Hepatic stellate cell (primary cell): ENCODE data around the gene GDE1.

Source experiments
- DNase-seq: peaks from one replicate; pipeline ENCODE4 v3.0.0; 2011; ENCODE audit warnings: low spot score

GDE1 gene

GRCh38 chr16:19486051-19486450, 35.8 kb downstream of the GDE1 start:
- no peak for DNase-seq

- DNase-seq, result no peak
These were observed 36.3 kb downstream of the GDE1 start for GRCh38 chr16:19485611-19486010.

GRCh38 chr16:19484096-19484495, 37.8 kb downstream of the GDE1 start:
- DNase-seq, result no peak

DNA sequence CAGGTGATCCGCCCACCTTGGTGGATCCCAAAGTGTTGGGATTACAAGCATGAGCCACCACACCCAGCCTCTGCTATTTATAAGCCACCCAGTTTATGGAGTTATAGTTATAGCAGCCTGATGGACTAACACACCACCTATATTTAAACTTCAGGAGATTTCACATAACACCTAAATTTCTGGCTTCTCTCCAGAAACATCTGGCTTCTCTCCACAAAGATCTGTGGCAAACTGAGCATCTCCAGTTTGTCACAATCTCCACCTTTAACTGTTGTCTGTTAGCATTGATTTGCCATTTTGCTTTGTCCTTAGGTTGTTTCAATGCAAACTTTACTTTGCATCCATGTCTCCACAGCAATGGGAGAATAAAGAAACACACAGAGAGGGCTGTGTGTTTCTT, 39.6 kb downstream of the GDE1 start:
- DNase-seq, result no peak

DNA sequence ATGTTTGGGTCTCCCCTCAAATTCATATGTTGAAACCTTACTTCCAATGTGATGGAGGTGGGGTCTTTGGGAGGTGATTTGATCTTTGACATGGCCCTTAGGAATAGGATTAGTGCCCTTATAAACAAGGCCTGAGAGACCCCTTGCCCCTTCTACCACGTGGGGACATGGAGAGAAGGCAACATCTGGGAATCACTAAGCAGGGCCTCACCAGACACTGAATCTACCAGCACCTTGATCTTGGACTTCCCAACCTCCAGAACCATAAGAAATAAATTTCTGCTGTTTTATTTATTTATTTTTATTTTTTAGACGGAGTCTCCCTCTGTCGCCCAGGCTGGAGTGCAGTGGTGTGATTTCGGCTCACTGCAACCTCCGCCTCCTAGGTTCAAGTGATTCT, 40.1 kb downstream of the GDE1 start:
- no peak for DNase-seq

DNA sequence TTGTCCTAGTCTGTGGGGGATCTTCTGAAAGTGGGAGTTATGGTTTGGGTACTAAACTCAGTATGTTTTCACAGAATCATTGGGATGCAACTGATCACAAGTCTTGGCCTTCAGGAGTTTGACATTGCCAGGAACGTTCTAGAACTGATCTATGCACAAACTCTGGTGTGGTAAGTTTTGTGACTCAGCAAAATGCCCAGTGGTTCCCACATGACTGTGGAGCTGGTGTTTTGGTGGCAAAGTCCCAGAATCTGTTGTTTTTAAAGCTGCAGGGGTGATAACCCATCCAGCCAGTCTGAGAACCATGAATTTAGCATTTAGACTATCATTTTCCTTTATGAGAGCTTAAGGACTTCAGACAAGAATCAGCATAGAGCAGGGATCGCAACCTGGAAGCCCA, 40.6 kb downstream of the GDE1 start:
- DNase-seq, result no peak

DNA sequence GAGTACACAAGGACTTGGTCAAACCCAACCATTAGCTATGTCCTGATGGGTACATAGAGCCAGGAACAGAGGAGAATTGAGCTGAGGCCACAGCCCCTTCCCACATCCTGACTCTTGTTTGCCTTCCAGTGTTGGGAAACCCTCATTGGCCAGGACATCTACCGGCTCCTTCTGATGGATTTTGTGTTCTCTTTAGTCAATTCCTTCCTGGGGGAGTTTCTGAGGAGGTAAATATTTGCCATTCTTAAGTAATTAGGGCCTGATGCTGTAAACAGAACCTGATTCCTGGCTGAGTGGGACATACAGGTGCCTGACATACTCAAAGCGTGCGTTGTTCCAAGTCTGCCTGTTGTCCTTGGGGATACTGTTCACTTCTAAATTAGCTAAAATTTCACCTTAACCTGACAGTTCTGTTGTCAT, 42.6 kb downstream of the GDE1 start:
- no peak for DNase-seq

GRCh38 chr16:19478505-19478904, 43.4 kb downstream of the GDE1 start:
- no peak for DNase-seq

DNA sequence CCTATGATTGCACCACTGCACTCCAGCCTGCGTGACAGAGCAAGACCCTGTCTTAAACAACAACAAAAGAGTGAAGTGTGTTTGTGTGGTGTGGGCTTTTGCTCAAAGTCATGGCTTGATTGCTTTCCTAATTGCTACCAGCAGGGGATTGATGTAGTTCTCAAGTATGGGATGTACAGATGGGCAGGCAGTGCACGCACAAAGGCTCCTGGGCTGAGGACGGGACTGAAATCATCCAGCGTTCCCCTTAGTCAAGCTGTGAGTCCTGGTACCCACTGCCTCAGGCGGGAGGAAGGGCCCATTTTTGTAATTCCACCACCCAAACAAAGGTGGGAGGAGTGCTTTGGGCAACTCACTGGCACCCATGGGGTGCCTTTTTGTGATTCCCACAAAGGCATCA, 47.3 kb downstream of the GDE1 start:
- DNase-seq, result no peak

GRCh38 chr16:19472482-19472881, 49.4 kb downstream of the GDE1 start:
- no peak for DNase-seq

- no peak for DNase-seq
These were observed 53.6 kb downstream of the GDE1 start for GRCh38 chr16:19468300-19468699.

- no peak for DNase-seq
These were observed 58.2 kb downstream of the GDE1 start for GRCh38 chr16:19463468-19464315.

GRCh38 chr16:19460397-19460796, 61.5 kb downstream of the GDE1 start:
- no peak for DNase-seq

- no peak for DNase-seq
These were observed 63.0 kb downstream of the GDE1 start for GRCh38 chr16:19458722-19459379.
